Panc1 (cell line): ENCODE results near the gene PPFIA1.

Experiments used
- POLR2AphosphoS5 ChIP-seq: IDR thresholded peaks from 2 replicates; pipeline ENCODE4 v1.6.1; 2012; ENCODE audit warnings: mild to moderate bottlenecking, low read depth, low read length, moderate library complexity
- SIN3A ChIP-seq: IDR thresholded peaks from 2 replicates; pipeline ENCODE4 v1.6.1; 2012; ENCODE audit warnings: low read depth, mild to moderate bottlenecking, low read length, moderate library complexity, borderline replicate concordance; ENCODE audit not compliant: insufficient read depth
- TF ChIP-seq, protein P1 (sequence below): fragments of 450-650 bp; IDR thresholded peaks from 2 replicates; pipeline ENCODE4 v1.5.1; 2017; ENCODE audit warnings: mild to moderate bottlenecking

DNA sequence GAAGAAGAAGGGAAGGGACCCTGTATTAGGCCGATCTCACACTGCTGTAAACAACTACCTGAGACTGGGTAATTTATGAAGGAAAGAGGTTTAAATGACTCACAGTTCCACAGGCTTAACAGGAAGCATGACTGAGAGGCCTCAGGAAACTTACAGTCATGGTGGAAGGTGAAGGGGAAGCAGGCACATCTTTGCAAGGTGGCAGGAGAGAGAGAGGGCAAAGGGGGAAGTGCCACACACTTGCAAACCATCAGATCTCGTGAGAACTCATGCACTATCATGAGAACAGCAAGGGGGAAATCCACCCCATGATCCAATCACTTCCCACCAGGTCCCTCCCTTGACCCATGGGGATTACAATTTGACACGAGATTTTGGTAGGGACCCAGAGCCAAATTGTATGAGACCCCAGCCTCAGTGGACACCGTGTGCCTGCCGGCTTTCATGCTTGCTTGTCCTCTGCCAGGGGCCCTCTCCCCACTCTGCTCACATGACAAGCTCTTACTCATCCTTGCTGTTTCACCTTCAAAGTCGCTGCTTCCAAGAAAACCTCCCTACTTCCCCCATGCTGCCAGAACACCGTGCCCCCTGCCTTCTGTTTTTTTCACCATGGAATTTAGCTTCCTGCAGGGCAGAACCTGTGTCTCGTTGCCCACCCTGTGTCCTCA lies 23.3 kb upstream of the PPFIA1 start:
- TF ChIP-seq SIN3A (no peak), POLR2AphosphoS5 (no peak)
- TF ChIP-seq, protein P1, sequence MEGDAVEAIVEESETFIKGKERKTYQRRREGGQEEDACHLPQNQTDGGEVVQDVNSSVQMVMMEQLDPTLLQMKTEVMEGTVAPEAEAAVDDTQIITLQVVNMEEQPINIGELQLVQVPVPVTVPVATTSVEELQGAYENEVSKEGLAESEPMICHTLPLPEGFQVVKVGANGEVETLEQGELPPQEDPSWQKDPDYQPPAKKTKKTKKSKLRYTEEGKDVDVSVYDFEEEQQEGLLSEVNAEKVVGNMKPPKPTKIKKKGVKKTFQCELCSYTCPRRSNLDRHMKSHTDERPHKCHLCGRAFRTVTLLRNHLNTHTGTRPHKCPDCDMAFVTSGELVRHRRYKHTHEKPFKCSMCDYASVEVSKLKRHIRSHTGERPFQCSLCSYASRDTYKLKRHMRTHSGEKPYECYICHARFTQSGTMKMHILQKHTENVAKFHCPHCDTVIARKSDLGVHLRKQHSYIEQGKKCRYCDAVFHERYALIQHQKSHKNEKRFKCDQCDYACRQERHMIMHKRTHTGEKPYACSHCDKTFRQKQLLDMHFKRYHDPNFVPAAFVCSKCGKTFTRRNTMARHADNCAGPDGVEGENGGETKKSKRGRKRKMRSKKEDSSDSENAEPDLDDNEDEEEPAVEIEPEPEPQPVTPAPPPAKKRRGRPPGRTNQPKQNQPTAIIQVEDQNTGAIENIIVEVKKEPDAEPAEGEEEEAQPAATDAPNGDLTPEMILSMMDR, result no peak
